A673 (cell line): ENCODE results near the gene NRXN3. TPM values are rescaled to one million over a fixed set of nuclear protein-coding genes. Genes with fewer than 3 reads are reported as not detected.

Experiments
- BruUV-seq: library from RNA; stranded (reverse); fragments of 400-500 nt; replicated peaks from 2 replicates; lab custom pipeline; 2021; lab: Mats Ljungman, UMichigan
- CTCF ChIA-PET: fragments of 300-600 bp; sonication (Branson Sonifier 250); formaldehyde crosslinking; loops from one replicate; lab custom pipeline; 2022; ENCODE audit warnings: antibody characterized with exemption; lab: Charles Lee
- POLR2A ChIA-PET: fragments of 300-600 bp; sonication (Branson Sonifier 250); formaldehyde crosslinking; loops from one replicate; lab custom pipeline; 2022; ENCODE audit warnings: antibody characterized with exemption; ENCODE audit not compliant: low non-redundant PET; lab: Charles Lee
- DNase-seq: peaks from one replicate; pipeline ENCODE4 v3.0.0-alpha.2; 2015; ENCODE audit warnings: low spot score
- H3K27ac ChIP-seq: fragments of 200-600 bp; sonication (generic); 2 replicates; pipeline ENCODE4 v1.5.1; 2016; ENCODE audit warnings: mixed run types, low read depth, mild to moderate bottlenecking, mixed read lengths, antibody characterized with exemption, low read length; ENCODE audit not compliant: poor library complexity, severe bottlenecking
- H3K27me3 ChIP-seq: fragments of 200-600 bp; sonication (generic); replicated peaks from 2 replicates; pipeline ENCODE4 v1.6.1; 2017; ENCODE audit warnings: mixed run types, low read depth, mild to moderate bottlenecking, mixed read lengths, antibody characterized with exemption, low read length; ENCODE audit not compliant: insufficient read depth, poor library complexity
- H3K36me3 ChIP-seq: fragments of 200-600 bp; sonication (generic); 2 replicates; pipeline ENCODE4 v1.6.1; 2016; ENCODE audit warnings: mixed run types, mild to moderate bottlenecking, mixed read lengths, antibody characterized with exemption, low read length; ENCODE audit not compliant: insufficient read depth, poor library complexity, severe bottlenecking
- H3K4me1 ChIP-seq: fragments of 200-600 bp; sonication (generic); 2 replicates; pipeline ENCODE4 v1.6.1; 2017; ENCODE audit warnings: mixed run types, mild to moderate bottlenecking, mixed read lengths, antibody characterized with exemption, low read length; ENCODE audit not compliant: insufficient read depth, poor library complexity, severe bottlenecking
- H3K4me3 ChIP-seq: fragments of 200-600 bp; sonication (generic); 2 replicates; pipeline ENCODE4 v1.5.1; 2016; ENCODE audit warnings: low read depth, mixed run types, mild to moderate bottlenecking, mixed read lengths, low read length; ENCODE audit not compliant: poor library complexity, severe bottlenecking
- H3K9me3 ChIP-seq: fragments of 200-600 bp; sonication (generic); 2 replicates; pipeline ENCODE4 v1.6.1; 2016; ENCODE audit warnings: mixed run types, low read depth, mild to moderate bottlenecking, mixed read lengths, antibody characterized with exemption, low read length; ENCODE audit not compliant: poor library complexity, severe bottlenecking
- EZH2 ChIP-seq: fragments of 200-600 bp; sonication (generic); IDR thresholded peaks from 2 replicates; pipeline ENCODE4 v1.6.1; 2017; ENCODE audit warnings: borderline replicate concordance, low read depth, mild to moderate bottlenecking, mixed read lengths, antibody characterized with exemption, low read length; ENCODE audit not compliant: poor library complexity, severe bottlenecking
- intact Hi-C: fragments of 100-400 bp; cut with micrococcal nuclease; formaldehyde crosslinking; loops from one replicate; pipeline ENCODE4 v1.10.0; 2022; ENCODE audit not compliant: unreplicated experiment
- total RNA-seq: library from RNA; stranded (reverse); gene quantifications from 2 replicates; pipeline ENCODE4 v1.2.3, GENCODE V29; 2021
- TF ChIP-seq, protein P1 (sequence below): fragments of 300-800, 200-600 bp; sonication (generic); conservative IDR thresholded peaks from 2 replicates; pipeline ENCODE4 v1.5.1; 2017; ENCODE audit warnings: low read depth, mild to moderate bottlenecking, antibody characterized with exemption, low read length, moderate library complexity, mixed read lengths

Gene NRXN3
- total RNA-seq, 1 experiment from 2014 or later = 0.21 TPM

GRCh38 chr14:78310272-78310671 lies 140.1 kb downstream of the NRXN3 start:
- no TSS peak for BruUV-seq
- CTCF ChIA-PET = no interaction called here
- no peaks in the 10 kb centered on the region for H3K36me3 ChIP-seq
- peaks cover 30% of the 10 kb centered on the region for H3K27me3 ChIP-seq
- intact Hi-C loops = no loop called here
- H3K4me1 ChIP-seq = no peaks in the 10 kb centered on the region
- H3K9me3 ChIP-seq = no peaks in the 10 kb centered on the region
- POLR2A ChIA-PET = no interaction called here
- H3K4me3 ChIP-seq = no peak overlapping the region
- TF ChIP-seq, protein P1, sequence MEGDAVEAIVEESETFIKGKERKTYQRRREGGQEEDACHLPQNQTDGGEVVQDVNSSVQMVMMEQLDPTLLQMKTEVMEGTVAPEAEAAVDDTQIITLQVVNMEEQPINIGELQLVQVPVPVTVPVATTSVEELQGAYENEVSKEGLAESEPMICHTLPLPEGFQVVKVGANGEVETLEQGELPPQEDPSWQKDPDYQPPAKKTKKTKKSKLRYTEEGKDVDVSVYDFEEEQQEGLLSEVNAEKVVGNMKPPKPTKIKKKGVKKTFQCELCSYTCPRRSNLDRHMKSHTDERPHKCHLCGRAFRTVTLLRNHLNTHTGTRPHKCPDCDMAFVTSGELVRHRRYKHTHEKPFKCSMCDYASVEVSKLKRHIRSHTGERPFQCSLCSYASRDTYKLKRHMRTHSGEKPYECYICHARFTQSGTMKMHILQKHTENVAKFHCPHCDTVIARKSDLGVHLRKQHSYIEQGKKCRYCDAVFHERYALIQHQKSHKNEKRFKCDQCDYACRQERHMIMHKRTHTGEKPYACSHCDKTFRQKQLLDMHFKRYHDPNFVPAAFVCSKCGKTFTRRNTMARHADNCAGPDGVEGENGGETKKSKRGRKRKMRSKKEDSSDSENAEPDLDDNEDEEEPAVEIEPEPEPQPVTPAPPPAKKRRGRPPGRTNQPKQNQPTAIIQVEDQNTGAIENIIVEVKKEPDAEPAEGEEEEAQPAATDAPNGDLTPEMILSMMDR = no peak
- no peak for TF ChIP-seq EZH2
- H3K27ac ChIP-seq = no peak overlapping the region
- DNase-seq = no peak

- no peak for DNase-seq
- no TSS peak for BruUV-seq
- ChIA-PET POLR2A (no interaction called here), CTCF (no interaction called here)
- intact Hi-C loops = no loop called here
- TF ChIP-seq EZH2 = no peak
- TF ChIP-seq, protein P1 = no peak
- Histone ChIP-seq H3K36me3 (no peaks in the 10 kb centered on the region), H3K9me3 (no peaks in the 10 kb centered on the region), H3K27me3 (peaks cover 24% of the 10 kb centered on the region), H3K4me1 (no peaks in the 10 kb centered on the region), H3K27ac (no peak overlapping the region), H3K4me3 (no peak overlapping the region)
Observed at GRCh38 chr14:78313499-78313898, 143.3 kb downstream of the NRXN3 start.

- no peaks in the 10 kb centered on the region for H3K9me3 ChIP-seq
- H3K27me3 ChIP-seq = peaks cover 24% of the 10 kb centered on the region
- intact Hi-C loops = no loop called here
- TF ChIP-seq EZH2 = no peak
- TF ChIP-seq, protein P1 = no peak
- no TSS peak for BruUV-seq
- POLR2A ChIA-PET = no interaction called here
- CTCF ChIA-PET = no interaction called here
- H3K4me1 ChIP-seq = no peaks in the 10 kb centered on the region
- no peak for DNase-seq
- no peak overlapping the region for H3K4me3 ChIP-seq
- no peak overlapping the region for H3K27ac ChIP-seq
- H3K36me3 ChIP-seq = no peaks in the 10 kb centered on the region
Observed at GRCh38 chr14:78314484-78314883, 144.3 kb downstream of the NRXN3 start.
